ENCODE results near the gene WFDC2.
"Not testable (repeated sequence)": the region's sequence is repeated elsewhere in the genome, so short reads cannot be mapped to it uniquely, and the experiment has no call there.

GRCh38 chr20:45477530-45478148 lies 8.1 kb downstream of the WFDC2 start:
- TF ChIP-seq, protein P1, sequence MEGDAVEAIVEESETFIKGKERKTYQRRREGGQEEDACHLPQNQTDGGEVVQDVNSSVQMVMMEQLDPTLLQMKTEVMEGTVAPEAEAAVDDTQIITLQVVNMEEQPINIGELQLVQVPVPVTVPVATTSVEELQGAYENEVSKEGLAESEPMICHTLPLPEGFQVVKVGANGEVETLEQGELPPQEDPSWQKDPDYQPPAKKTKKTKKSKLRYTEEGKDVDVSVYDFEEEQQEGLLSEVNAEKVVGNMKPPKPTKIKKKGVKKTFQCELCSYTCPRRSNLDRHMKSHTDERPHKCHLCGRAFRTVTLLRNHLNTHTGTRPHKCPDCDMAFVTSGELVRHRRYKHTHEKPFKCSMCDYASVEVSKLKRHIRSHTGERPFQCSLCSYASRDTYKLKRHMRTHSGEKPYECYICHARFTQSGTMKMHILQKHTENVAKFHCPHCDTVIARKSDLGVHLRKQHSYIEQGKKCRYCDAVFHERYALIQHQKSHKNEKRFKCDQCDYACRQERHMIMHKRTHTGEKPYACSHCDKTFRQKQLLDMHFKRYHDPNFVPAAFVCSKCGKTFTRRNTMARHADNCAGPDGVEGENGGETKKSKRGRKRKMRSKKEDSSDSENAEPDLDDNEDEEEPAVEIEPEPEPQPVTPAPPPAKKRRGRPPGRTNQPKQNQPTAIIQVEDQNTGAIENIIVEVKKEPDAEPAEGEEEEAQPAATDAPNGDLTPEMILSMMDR (IDR thresholded peaks at IDR 0.05; ENCODE audit: low read depth, low read length): not testable (repeated sequence)
- TF ChIP-seq POLR2A (IDR thresholded peaks at IDR 0.05; ENCODE audit: extremely low read depth, insufficient read length): not testable (repeated sequence)
